GM18951 (cell line): ENCODE results near the gene JMJD7.

ENCODE experiments used
- POLR2A ChIP-seq: IDR thresholded peaks from 4 replicates; pipeline ENCODE4 v1.6.1; 2011; ENCODE audit warnings: mild to moderate bottlenecking; ENCODE audit not compliant: insufficient read length, insufficient read depth; ENCODE audit errors: extremely low read depth
- in situ Hi-C: fragments of 300-500 bp; cut with MboI; formaldehyde crosslinking; loops from one replicate; pipeline ENCODE4 v1.12.0; 2022; ENCODE audit warnings: low sequenced_read_pairs, mixed read lengths, inconsistent platforms; ENCODE audit not compliant: unreplicated experiment

The JMJD7 gene

DNA sequence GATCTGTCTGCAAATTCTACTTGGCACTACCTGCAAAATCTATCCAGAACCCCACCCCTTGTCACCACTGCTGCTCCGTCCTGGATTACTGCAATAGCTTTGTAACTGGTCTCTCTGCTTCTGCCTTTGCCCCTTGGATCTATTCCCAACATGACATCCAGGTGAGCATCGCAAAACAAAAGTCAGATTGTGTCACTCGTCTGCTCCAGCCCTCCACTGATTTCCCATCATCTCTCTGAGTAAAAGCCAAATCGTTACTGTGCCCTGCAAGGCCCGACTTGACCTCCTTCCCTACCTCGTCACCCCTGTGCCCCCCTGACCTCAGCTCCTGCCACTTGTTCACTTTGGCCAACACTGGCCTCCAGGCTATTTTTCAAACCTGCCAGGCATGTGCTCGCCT lies 56.6 kb downstream of the JMJD7 start:
- in situ Hi-C loops, result no loop called here
- TF ChIP-seq POLR2A, result no peak

DNA sequence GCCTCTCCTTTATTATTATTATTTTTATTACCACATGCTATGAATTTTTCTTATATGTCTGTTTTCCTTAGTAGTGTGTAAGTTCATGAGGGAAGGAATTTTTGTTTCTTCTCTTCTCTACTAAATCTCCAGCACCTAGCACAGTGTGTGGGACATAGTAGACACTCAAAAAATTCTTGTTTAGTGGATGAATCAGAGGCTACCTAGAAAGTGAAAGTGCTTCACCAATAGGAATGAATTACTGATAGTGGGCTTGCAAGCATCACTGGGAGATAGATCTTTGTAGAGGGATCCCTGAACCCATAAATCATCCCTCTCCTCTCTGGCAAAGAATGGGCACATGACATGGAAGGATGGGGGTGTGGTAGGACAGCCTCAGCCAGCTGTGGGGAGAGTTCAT lies 57.4 kb downstream of the JMJD7 start:
- TF ChIP-seq POLR2A, result no peak
- in situ Hi-C loops, result no loop called here

DNA sequence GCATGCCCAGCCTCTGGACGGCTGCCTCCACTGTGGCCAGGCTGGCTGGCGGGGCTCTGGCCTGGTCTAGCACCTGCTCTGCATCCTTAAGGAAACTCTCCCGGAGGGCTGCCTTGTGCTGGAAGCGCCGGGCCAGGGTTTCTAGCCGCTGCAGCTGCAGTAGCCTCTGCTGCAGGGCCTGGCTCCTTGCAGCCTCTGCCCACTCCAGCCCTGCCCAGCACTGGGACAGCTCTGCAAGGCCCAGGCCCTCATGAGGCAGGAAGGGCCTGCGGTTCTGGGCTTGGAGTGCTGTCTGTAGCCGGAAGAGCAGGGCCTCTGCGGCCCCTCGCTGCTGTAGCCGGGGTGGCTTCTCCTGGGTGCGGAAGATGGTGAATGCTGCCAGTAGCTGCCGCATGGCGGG lies 57.9 kb downstream of the JMJD7 start:
- no peak for TF ChIP-seq POLR2A
- in situ Hi-C loops, result no loop called here

DNA sequence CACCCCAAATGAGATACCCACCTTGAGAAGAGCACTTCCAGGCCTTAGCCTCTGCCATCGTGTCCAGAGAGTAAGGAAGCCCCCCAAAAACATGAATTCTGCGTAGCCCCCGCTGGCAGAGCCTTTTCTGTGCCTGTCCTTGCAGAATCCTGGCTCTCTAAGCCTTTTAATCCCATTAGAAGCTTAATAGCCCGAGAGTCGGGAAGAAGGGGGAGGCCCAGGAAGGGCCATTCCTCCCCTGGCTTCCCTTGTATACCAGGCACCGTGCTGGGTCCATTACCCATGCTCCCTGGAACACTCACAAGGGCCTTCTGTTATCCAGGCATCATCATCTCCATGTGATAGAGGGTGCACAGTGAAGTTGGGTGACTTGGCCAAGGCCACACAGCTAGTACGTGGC lies 58.8 kb downstream of the JMJD7 start:
- in situ Hi-C loops, result no loop called here
- no peak for TF ChIP-seq POLR2A

DNA sequence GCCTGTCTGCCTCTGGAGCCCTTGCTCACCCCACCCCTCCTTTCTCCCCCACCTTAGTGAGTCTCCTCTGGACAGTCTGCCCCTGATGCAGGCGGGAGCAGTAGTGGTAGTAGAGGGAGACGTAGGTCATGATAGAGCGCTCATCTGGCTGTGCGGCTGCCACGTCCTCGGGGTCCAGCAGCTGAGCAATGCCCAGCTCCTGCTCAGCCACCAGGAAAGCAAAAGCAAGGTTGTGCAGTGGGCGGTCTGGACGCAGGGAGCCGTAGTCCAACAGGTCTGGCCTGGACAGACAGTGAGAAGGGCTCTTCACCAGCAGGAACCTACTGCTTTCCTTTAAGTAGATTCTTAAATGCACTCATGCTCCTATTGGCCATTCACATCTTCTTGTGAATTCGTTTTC lies 59.3 kb downstream of the JMJD7 start:
- TF ChIP-seq POLR2A, result no peak
- in situ Hi-C loops, result no loop called here
